Neural progenitor cell (in vitro differentiated cells): ENCODE results near the gene USP2.

Source experiments
- CTCF ChIP-seq: fragments of 200-600 bp; sonication (generic); IDR thresholded peaks from 2 replicates; pipeline ENCODE4 v1.5.1; 2017; ENCODE audit warnings: antibody characterized with exemption, mild to moderate bottlenecking
- EZH2 ChIP-seq: fragments of 200-600 bp; sonication (generic); IDR thresholded peaks from 2 replicates; pipeline ENCODE4 v1.6.1; 2017; ENCODE audit warnings: antibody characterized with exemption, mild to moderate bottlenecking, moderate library complexity
- EZH2phosphoT487 ChIP-seq: fragments of 200-600 bp; sonication (generic); IDR thresholded peaks from 2 replicates; pipeline ENCODE4 v1.6.1; 2017; ENCODE audit warnings: antibody characterized with exemption

DNA sequence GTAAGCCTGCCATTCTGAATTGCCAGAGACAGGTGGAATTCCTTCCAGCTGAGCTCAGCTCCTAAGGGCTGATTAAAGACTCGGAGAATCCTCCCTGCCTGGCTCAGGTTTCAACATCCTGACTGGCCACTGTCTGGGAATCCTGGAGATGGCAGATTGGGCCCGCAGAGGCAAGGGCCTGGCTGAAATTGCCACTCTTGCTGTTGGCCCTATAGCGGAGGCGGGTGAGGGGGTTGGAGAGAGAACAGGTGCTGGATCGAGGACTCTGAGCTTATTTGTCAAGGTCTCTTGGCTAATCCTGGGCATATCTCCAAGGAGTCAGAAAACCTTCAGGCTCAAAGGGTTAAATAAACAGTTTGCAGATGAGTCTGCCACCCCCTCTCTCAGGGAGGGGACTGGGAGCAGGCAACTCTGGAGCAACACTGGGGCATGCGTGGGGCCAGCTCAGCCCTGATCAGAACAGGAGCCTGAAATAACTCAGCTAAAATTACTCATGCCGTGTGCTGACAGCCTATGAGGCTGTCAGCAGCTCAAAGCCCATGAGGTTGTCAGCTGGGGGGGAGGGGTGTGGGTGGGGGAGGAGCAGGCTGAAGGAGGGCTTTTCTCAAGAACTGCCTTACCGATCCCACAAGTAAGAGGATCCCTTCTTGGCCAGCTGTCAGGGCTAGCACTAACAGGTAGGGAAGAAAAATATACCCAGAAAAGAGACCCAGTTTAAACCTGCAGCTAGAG is 20.3 kb downstream of the USP2 start:
- TF ChIP-seq CTCF (no peak), EZH2 (no peak), EZH2phosphoT487 (no peak)
